CD4-positive, alpha-beta T cell (primary cell): Measurements from ENCODE around the gene MPPED2. TPM values are rescaled to one million over a fixed set of nuclear protein-coding genes. Genes with fewer than 3 reads are reported as not detected.

ENCODE experiments used
- ATAC-seq: fragments of 200-7000 bp; cut with Tn5 transposase; one replicate; pipeline ENCODE4 v1.10.0; 2022; ENCODE audit warnings: mild to moderate bottlenecking; ENCODE audit not compliant: poor library complexity
- CTCF ChIA-PET: fragments of 350-600 bp; sonication (Branson Sonifier 250); formaldehyde crosslinking; loops from one replicate; lab custom pipeline; 2021; ENCODE audit warnings: antibody characterized with exemption, inconsistent platforms; lab: Charles Lee
- POLR2A ChIA-PET: fragments of 350-600 bp; sonication (Branson Sonifier 250); formaldehyde crosslinking; loops from one replicate; lab custom pipeline; 2021; ENCODE audit warnings: antibody characterized with exemption, inconsistent platforms; lab: Charles Lee
- DNase-seq, 14 experiments: peaks; one replicate each; pipeline ENCODE4 v3.0.0-alpha.2; 2013 to 2020; ENCODE audit warnings: mixed read lengths in 2 of 14
- H3K27ac ChIP-seq, 2 donors: one replicate each; pipeline versions ENCODE4 v1.5.1 to v1.7.0; 2013; ENCODE audit warnings: low read length in 2 of 2, low read depth in 1 of 2, mild to moderate bottlenecking in 1 of 2
- H3K27me3 ChIP-seq, 2 experiments: 1 replicate in 1 of 2; 2 replicates in 1 of 2; pipeline versions ENCODE4 v1.6.1 to v1.7.0; 2013; ENCODE audit warnings: low read length in 2 of 2, control low read depth in 1 of 2, mild to moderate bottlenecking in 1 of 2, moderate library complexity in 1 of 2; ENCODE audit not compliant: insufficient read depth in 2 of 2, control insufficient read depth in 1 of 2
- H3K36me3 ChIP-seq: one replicate; pipeline ENCODE4 v1.6.1; 2013; ENCODE audit warnings: low read length, control low read depth; ENCODE audit not compliant: insufficient read depth
- H3K4me1 ChIP-seq: one replicate; pipeline ENCODE4 v1.6.1; 2013; ENCODE audit warnings: low read length, control low read depth; ENCODE audit not compliant: insufficient read depth
- H3K4me3 ChIP-seq: one replicate; pipeline ENCODE4 v1.5.1; 2013; ENCODE audit warnings: mild to moderate bottlenecking, low read length, moderate library complexity
- H3K9me3 ChIP-seq, 2 experiments: 1 replicate in 1 of 2; 2 replicates in 1 of 2; pipeline versions ENCODE4 v1.6.1 to v1.7.0; 2013; ENCODE audit warnings: low read length in 2 of 2, mild to moderate bottlenecking in 2 of 2, control low read depth in 1 of 2, moderate library complexity in 1 of 2; ENCODE audit not compliant: control insufficient read depth in 1 of 2, insufficient read depth in 1 of 2
- H3K27ac Mint-ChIP-seq: one replicate; pipeline ENCODE4 v1.8.0; 2020; ENCODE audit warnings: mixed read lengths
- H3K27me3 Mint-ChIP-seq: one replicate; pipeline ENCODE4 v1.8.0; 2021; ENCODE audit warnings: mixed read lengths
- H3K36me3 Mint-ChIP-seq: one replicate; pipeline ENCODE4 v1.8.0; 2021; ENCODE audit warnings: low read depth, mixed read lengths
- H3K4me1 Mint-ChIP-seq: one replicate; pipeline ENCODE4 v1.8.0; 2021; ENCODE audit warnings: low read depth, mixed read lengths
- H3K4me3 Mint-ChIP-seq: one replicate; pipeline ENCODE4 v1.8.0; 2020; ENCODE audit warnings: mild to moderate bottlenecking, mixed read lengths
- H3K9me3 Mint-ChIP-seq: one replicate; pipeline ENCODE4 v1.8.0; 2020; ENCODE audit warnings: mixed read lengths
- intact Hi-C, 2 experiments: fragments of 100-400 bp; cut with DNase I in 1 of 2; cut with micrococcal nuclease in 1 of 2; formaldehyde crosslinking; loops; one replicate each; pipeline versions ENCODE4 v1.15.1 to v1.9.0; 2023 to 2025; cut with DNase I, micrococcal nuclease
- total RNA-seq, 174 experiments: library from RNA in 2 of 174; stranded (reverse) in 2 of 174; gene quantifications; one replicate each; pipeline ENCODE4 v1.2.3 and lab custom pipeline; 2021 to 2026
- TF ChIP-seq, protein P1 (sequence below): fragments of 200-600 bp; IDR thresholded peaks from one replicate; pipeline ENCODE4 v1.8.0; 2022; ENCODE audit warnings: antibody characterized with exemption, mild to moderate bottlenecking

Gene MPPED2
- total RNA-seq, 2 experiments from 2014 or later = 0.96 to 1.7 TPM

DNA sequence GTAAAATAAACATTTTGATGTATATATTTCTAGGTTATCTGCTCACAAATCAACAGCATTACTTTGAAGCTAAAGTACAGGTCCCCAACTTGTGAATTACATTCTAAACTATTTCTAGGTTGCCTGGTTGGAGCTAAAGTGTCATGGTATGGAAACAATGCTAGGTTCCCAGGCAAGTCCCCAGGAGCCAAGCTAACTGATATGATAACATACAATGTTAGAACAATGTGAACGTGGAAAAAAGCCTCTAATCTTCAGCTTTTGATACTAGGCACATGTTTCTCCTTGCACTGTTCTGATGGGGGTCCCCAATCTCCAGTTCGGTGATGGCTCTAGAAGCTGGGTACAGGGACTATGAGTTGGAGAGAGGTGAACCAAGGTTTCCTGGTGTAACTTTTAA, 153.4 kb downstream of the MPPED2 start:
- Histone ChIP-seq H3K36me3 (no peaks in the 10 kb centered on the region), H3K4me1 (no peaks in the 10 kb centered on the region), H3K9me3 (no peaks in the 10 kb centered on the region), H3K27ac (no peak overlapping the region), H3K4me3 (no peak overlapping the region), H3K27me3 (no peaks in the 10 kb centered on the region)
- no peak overlapping the region for H3K4me3 Mint-ChIP-seq
- CTCF ChIA-PET = no interaction called here
- no peak overlapping the region for H3K27ac Mint-ChIP-seq
- intact Hi-C loops = no loop called here
- H3K4me1 Mint-ChIP-seq = no peaks in the 10 kb centered on the region
- POLR2A ChIA-PET = no interaction called here
- H3K9me3 Mint-ChIP-seq = no peaks in the 10 kb centered on the region
- no peak for ATAC-seq
- no peaks in the 10 kb centered on the region for H3K27me3 Mint-ChIP-seq
- no peak for DNase-seq
- H3K36me3 Mint-ChIP-seq = no peaks in the 10 kb centered on the region
- TF ChIP-seq, protein P1, sequence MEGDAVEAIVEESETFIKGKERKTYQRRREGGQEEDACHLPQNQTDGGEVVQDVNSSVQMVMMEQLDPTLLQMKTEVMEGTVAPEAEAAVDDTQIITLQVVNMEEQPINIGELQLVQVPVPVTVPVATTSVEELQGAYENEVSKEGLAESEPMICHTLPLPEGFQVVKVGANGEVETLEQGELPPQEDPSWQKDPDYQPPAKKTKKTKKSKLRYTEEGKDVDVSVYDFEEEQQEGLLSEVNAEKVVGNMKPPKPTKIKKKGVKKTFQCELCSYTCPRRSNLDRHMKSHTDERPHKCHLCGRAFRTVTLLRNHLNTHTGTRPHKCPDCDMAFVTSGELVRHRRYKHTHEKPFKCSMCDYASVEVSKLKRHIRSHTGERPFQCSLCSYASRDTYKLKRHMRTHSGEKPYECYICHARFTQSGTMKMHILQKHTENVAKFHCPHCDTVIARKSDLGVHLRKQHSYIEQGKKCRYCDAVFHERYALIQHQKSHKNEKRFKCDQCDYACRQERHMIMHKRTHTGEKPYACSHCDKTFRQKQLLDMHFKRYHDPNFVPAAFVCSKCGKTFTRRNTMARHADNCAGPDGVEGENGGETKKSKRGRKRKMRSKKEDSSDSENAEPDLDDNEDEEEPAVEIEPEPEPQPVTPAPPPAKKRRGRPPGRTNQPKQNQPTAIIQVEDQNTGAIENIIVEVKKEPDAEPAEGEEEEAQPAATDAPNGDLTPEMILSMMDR = no peak

DNA sequence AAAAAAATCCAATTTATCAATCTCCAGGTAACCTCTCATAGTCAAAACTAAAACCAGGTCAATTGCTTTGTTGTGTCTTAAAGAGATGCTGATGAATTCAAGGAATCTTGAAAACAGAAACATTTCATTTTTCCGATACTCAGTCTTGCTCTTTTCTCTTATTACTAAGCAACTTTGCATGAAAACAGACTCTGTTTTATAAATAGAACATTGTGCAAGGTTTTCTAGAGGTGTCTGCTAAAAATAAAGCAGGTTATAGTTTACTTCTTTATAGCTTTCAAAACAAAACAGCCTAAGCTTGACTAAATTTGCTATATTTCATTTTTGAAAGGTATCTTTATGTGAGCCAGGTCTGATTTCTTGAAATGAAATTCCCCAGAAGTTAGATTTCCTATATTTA, 154.0 kb downstream of the MPPED2 start:
- Mint-ChIP-seq H3K9me3 (no peaks in the 10 kb centered on the region), H3K4me3 (no peak overlapping the region), H3K27me3 (no peaks in the 10 kb centered on the region), H3K27ac (no peak overlapping the region), H3K36me3 (no peaks in the 10 kb centered on the region), H3K4me1 (no peaks in the 10 kb centered on the region)
- no peak for ATAC-seq
- H3K4me3 ChIP-seq = no peak overlapping the region
- no peaks in the 10 kb centered on the region for H3K9me3 ChIP-seq
- ChIA-PET CTCF (no interaction called here), POLR2A (no interaction called here)
- intact Hi-C loops = no loop called here
- H3K27me3 ChIP-seq = no peaks in the 10 kb centered on the region
- no peak overlapping the region for H3K27ac ChIP-seq
- no peak for DNase-seq
- H3K36me3 ChIP-seq = no peaks in the 10 kb centered on the region
- TF ChIP-seq, protein P1 = no peak
- H3K4me1 ChIP-seq = no peaks in the 10 kb centered on the region

DNA sequence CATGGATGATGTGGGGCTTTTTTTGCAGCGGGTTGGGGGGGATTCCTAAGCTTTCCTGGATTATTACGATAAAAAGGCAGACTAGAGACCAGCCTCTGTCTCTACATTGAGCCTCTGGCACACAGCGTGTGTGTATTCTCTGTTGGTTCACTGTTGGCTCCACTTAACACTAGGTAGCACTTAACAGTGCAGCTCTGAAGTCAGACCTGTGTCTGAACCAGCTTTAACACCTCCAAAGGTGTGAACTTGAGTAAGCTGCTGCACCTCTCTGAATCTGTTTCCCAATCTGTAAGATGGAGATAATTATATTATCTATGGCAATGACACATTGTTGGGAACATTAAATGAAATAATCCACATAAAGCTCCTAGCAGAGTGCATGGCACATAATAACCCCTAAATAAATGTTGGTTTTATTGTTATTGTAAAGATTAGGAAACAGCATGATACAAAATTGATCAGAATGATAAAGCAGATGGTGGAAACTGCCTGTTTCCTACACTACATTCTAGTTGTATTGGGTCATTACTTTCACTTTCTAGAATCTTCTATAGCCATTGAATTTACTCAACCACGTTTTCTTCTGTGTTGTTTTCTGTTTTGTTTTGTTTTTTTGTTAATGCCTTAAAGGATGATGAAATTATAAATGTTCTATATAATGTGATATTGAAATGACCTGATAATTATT, 154.9 kb downstream of the MPPED2 start:
- no peak overlapping the region for H3K27ac Mint-ChIP-seq

More for the DNA sequence above, 154.9 kb downstream of the MPPED2 start:
- TF ChIP-seq, protein P1 = no peak
- H3K27ac ChIP-seq = no peak overlapping the region
- no peaks in the 10 kb centered on the region for H3K4me1 ChIP-seq
- Mint-ChIP-seq H3K4me3 (no peak overlapping the region), H3K36me3 (no peaks in the 10 kb centered on the region), H3K4me1 (no peaks in the 10 kb centered on the region), H3K27me3 (no peaks in the 10 kb centered on the region), H3K9me3 (no peaks in the 10 kb centered on the region)
- H3K9me3 ChIP-seq = no peaks in the 10 kb centered on the region
- CTCF ChIA-PET = no interaction called here
- POLR2A ChIA-PET = no interaction called here
- intact Hi-C loops = no loop called here
- no peak overlapping the region for H3K4me3 ChIP-seq
- no peak for ATAC-seq
- no peaks in the 10 kb centered on the region for H3K36me3 ChIP-seq
- no peak for DNase-seq
- H3K27me3 ChIP-seq = no peaks in the 10 kb centered on the region
